Measurements from ENCODE around the gene FBXO34.
"Not testable (repeated sequence)": the region's sequence is repeated elsewhere in the genome, so short reads cannot be mapped to it uniquely, and the experiment has no call there.

The FBXO34 gene

GRCh38 chr14:55381040-55381439 lies 109.8 kb downstream of the FBXO34 start:
- DNase-seq (ENCODE audit: low read depth in 3 of 3, low spot score in 1 of 3): no peak

GRCh38 chr14:55381561-55381960 lies 110.3 kb downstream of the FBXO34 start:
- no peak for DNase-seq (ENCODE audit: low read depth in 3 of 3, low spot score in 1 of 3)

- no peak for DNase-seq (ENCODE audit: low read depth in 3 of 3, low spot score in 1 of 3)
These were observed 111.3 kb downstream of the FBXO34 start for GRCh38 chr14:55382483-55382882.

GRCh38 chr14:55383056-55383466 lies 111.8 kb downstream of the FBXO34 start:
- DNase-seq (ENCODE audit: low read depth in 3 of 3, low spot score in 1 of 3): not testable (repeated sequence)

GRCh38 chr14:55383541-55384140 lies 112.4 kb downstream of the FBXO34 start:
- DNase-seq (ENCODE audit: low read depth in 3 of 3, low spot score in 1 of 3): no peak

GRCh38 chr14:55384536-55384935 lies 113.3 kb downstream of the FBXO34 start:
- no peak for DNase-seq (ENCODE audit: low read depth in 3 of 3, low spot score in 1 of 3)

GRCh38 chr14:55386037-55386808 lies 115.0 kb downstream of the FBXO34 start:
- DNase-seq (ENCODE audit: low read depth in 3 of 3, low spot score in 1 of 3): no peak

- DNase-seq (ENCODE audit: low read depth in 3 of 3, low spot score in 1 of 3): no peak
These were observed 115.9 kb downstream of the FBXO34 start for GRCh38 chr14:55387121-55387520.

GRCh38 chr14:55388160-55388559 lies 116.9 kb downstream of the FBXO34 start:
- DNase-seq (ENCODE audit: low read depth in 3 of 3, low spot score in 1 of 3): no peak

- DNase-seq (ENCODE audit: low read depth in 3 of 3, low spot score in 1 of 3): no peak
These were observed 118.1 kb downstream of the FBXO34 start for GRCh38 chr14:55389330-55389729.

- DNase-seq (ENCODE audit: low read depth in 3 of 3, low spot score in 1 of 3): no peak
These were observed 127.5 kb downstream of the FBXO34 start for GRCh38 chr14:55398679-55399078.

- DNase-seq (ENCODE audit: low read depth in 3 of 3, low spot score in 1 of 3): no peak
These were observed 128.0 kb downstream of the FBXO34 start for GRCh38 chr14:55399183-55399582.

- DNase-seq (ENCODE audit: low read depth in 3 of 3, low spot score in 1 of 3): no peak
These were observed 128.6 kb downstream of the FBXO34 start for GRCh38 chr14:55399852-55400251.

GRCh38 chr14:55401751-55402150 lies 130.5 kb downstream of the FBXO34 start:
- no peak for DNase-seq (ENCODE audit: low read depth in 3 of 3, low spot score in 1 of 3)
